Measurements from ENCODE around the gene VRK3. TPM values are rescaled to one million over a fixed set of nuclear protein-coding genes. Genes with fewer than 3 reads are reported as not detected.

Gene VRK3
- total RNA-seq, 3 donors from 2014 or later (not counting 1 experiment from before 2014, with no cell fraction given), result 82.7 to 105 (median 93.7) TPM

DNA sequence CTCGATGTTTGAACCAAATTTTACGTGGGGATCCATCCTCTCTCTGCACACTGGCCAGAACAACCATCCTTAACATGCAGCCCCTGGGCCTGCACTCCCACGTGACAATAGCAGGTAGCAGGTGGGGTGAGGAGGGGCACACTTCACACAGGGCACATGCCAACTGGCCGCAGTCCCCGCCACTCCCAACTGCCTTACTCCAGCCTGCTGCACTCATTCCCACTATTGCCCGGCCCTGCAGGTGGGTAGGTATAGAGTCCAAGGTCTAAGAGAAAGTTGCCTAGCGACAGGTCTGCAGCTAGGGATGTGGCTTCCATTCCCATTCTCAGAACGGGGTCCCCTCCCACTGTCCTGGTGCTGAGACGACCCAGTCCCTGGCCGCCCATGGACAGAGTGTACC, 18.0 kb downstream of the VRK3 start:
- Mint-ChIP-seq H3K4me3 (no peak overlapping the region), H3K27ac (no peak overlapping the region), H3K9me3 (no peaks in the 10 kb centered on the region), H3K27me3 (ENCODE audit: low read depth in 2 of 2) (no peaks in the 10 kb centered on the region), H3K4me1 (peaks cover 36 to 51% of the 10 kb centered on the region in 2 donors), H3K36me3 (no peaks in the 10 kb centered on the region)
- 95% methylated on average over 8 of the region's 10 CpGs for WGBS (ENCODE audit: insufficient coverage)
- DNase-seq, result no peak
- intact Hi-C loops (cut with micrococcal nuclease), result no loop called here
- TF ChIP-seq CTCF (IDR thresholded peaks at IDR 0.05), result no peak
- Histone ChIP-seq H3K9me3 (ENCODE audit: control insufficient read depth, insufficient read depth, low read length) (no peaks in the 10 kb centered on the region), H3K27ac (ENCODE audit: low read length) (no peak overlapping the region), H3K4me1 (ENCODE audit: control insufficient read depth, insufficient read depth, low read length) (peaks cover 37% of the 10 kb centered on the region), H3K4me3 (ENCODE audit: low read length) (no peak overlapping the region), H3K36me3 (ENCODE audit: control insufficient read depth, insufficient read depth, low read length) (peaks cover 44% of the 10 kb centered on the region), H3K27me3 (ENCODE audit: control insufficient read depth, insufficient read depth, low read length) (no peaks in the 10 kb centered on the region)
- no peak for ATAC-seq

GRCh38 chr19:50005428-50005827, 19.7 kb downstream of the VRK3 start:
- peaks cover 53% of the 10 kb centered on the region for H3K36me3 ChIP-seq (ENCODE audit: control insufficient read depth, insufficient read depth, low read length)
- no peak overlapping the region for H3K4me3 ChIP-seq (ENCODE audit: low read length)
- H3K27me3 ChIP-seq (ENCODE audit: control insufficient read depth, insufficient read depth, low read length), result no peaks in the 10 kb centered on the region
- H3K9me3 ChIP-seq (ENCODE audit: control insufficient read depth, insufficient read depth, low read length), result no peaks in the 10 kb centered on the region
- H3K4me1 Mint-ChIP-seq, result peaks cover 46 to 59% of the 10 kb centered on the region in 2 donors
- no peak overlapping the region for H3K4me3 Mint-ChIP-seq
- DNase-seq (no peak), ATAC-seq (no peak)
- TF ChIP-seq CTCF (IDR thresholded peaks at IDR 0.05), result no peak
- no peaks in the 10 kb centered on the region for H3K36me3 Mint-ChIP-seq
- intact Hi-C loops (cut with micrococcal nuclease), result loop anchor here (2.0 kb wide), 1 partner anchor 19 kb away; the partner anchor contains the start of gene VRK3
- 87% methylated on average over 12 of the region's 12 CpGs for WGBS (ENCODE audit: insufficient coverage)
- H3K9me3 Mint-ChIP-seq, result no peaks in the 10 kb centered on the region
- no peaks in the 10 kb centered on the region for H3K27me3 Mint-ChIP-seq (ENCODE audit: low read depth in 2 of 2)
- peaks cover 50% of the 10 kb centered on the region for H3K4me1 ChIP-seq (ENCODE audit: control insufficient read depth, insufficient read depth, low read length)
- no peak overlapping the region for H3K27ac ChIP-seq (ENCODE audit: low read length)
- no peak overlapping the region for H3K27ac Mint-ChIP-seq

DNA sequence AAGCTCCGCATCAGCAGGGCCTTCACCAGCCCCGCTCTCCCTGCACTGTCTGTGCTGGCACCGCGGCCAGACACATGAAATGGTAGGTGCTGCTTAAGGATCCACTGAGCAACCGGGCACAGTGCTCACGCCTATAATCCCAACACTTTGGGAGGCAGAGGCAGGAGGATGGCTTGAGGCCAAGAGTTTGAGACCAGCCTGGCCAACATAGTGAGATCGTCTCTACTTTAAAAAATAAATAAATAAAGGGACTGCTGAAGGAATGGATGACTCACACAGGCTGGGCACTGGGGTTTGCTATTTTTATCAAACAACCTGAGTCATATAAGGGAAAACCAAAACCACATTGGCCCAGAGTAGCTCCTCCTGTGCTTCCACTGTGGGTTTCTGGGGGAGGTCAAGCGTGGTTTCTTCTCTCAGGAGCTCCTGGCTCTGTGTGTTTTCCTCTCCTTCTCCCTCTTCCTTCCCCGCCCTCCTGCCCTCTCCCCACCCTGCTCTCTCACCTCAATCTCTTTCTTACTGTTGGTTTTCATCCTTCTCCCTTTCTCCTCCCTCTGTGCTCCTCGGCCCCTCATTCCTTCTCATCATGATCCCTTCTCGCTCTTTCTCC, 21.3 kb downstream of the VRK3 start:
- intact Hi-C loops (cut with micrococcal nuclease), result loop anchor here (2.0 kb wide), 1 partner anchor 21 kb away; the partner anchor contains the start of gene VRK3
- Histone ChIP-seq H3K4me1 (ENCODE audit: control insufficient read depth, insufficient read depth, low read length) (peaks cover 50% of the 10 kb centered on the region), H3K9me3 (ENCODE audit: control insufficient read depth, insufficient read depth, low read length) (no peaks in the 10 kb centered on the region), H3K36me3 (ENCODE audit: control insufficient read depth, insufficient read depth, low read length) (peaks cover 60% of the 10 kb centered on the region), H3K4me3 (ENCODE audit: low read length) (peak overlapping the region; percentile 17), H3K27ac (ENCODE audit: low read length) (peak overlapping the region; percentile 71), H3K27me3 (ENCODE audit: control insufficient read depth, insufficient read depth, low read length) (no peaks in the 10 kb centered on the region)
- peak; percentile 44 to 45 for DNase-seq
- TF ChIP-seq CTCF (IDR thresholded peaks at IDR 0.05), result no peak
- Mint-ChIP-seq H3K9me3 (no peaks in the 10 kb centered on the region), H3K27ac (peak overlapping the region; percentile 87 to 90), H3K4me1 (peaks cover 46 to 61% of the 10 kb centered on the region in 2 donors), H3K27me3 (ENCODE audit: low read depth in 2 of 2) (no peaks in the 10 kb centered on the region), H3K36me3 (no peaks in the 10 kb centered on the region), H3K4me3 (peak overlapping the region; percentile 79)
- peak; percentile 51 to 69 (median 58) for ATAC-seq
- 57% methylated on average over 10 of the region's 11 CpGs for WGBS (ENCODE audit: insufficient coverage)
